GM18861 (cell line): ENCODE data around the gene APLF.
A peak's percentile ranks its signal among the peaks of the same experiment; 100 is the strongest.
"Not testable (repeated sequence)": the region's sequence is repeated elsewhere in the genome, so short reads cannot be mapped to it uniquely, and the experiment has no call there.

Source experiments
- ATAC-seq: cut with Tn5 transposase; IDR thresholded peaks from one replicate; pipeline ENCODE4 v1.9.1; 2021; ENCODE audit not compliant: unreplicated experiment

APLF gene

GRCh38 chr2:68475576-68475975 lies 8.2 kb downstream of the APLF start:
- ATAC-seq, result no peak

GRCh38 chr2:68476454-68476853 lies 9.1 kb downstream of the APLF start:
- ATAC-seq, result no peak

- ATAC-seq, result no peak
Measured at GRCh38 chr2:68478688-68479087, 11.3 kb downstream of the APLF start.

- no peak for ATAC-seq
Measured at GRCh38 chr2:68482296-68482820, 15.0 kb downstream of the APLF start.

- ATAC-seq, result no peak
Measured at GRCh38 chr2:68483011-68483410, 15.6 kb downstream of the APLF start.

- peak; percentile 49 for ATAC-seq
Measured at GRCh38 chr2:68487773-68488355, 20.5 kb downstream of the APLF start.

GRCh38 chr2:68488605-68489004 lies 21.2 kb downstream of the APLF start:
- not testable (repeated sequence) for ATAC-seq

GRCh38 chr2:68489282-68489681 lies 21.9 kb downstream of the APLF start:
- ATAC-seq, result no peak

GRCh38 chr2:68491582-68491981 lies 24.2 kb downstream of the APLF start:
- ATAC-seq, result no peak

GRCh38 chr2:68499133-68499532 lies 31.7 kb downstream of the APLF start:
- ATAC-seq, result no peak

- ATAC-seq, result no peak
Measured at GRCh38 chr2:68500649-68501048, 33.3 kb downstream of the APLF start.

- ATAC-seq, result no peak
Measured at GRCh38 chr2:68501768-68502167, 34.4 kb downstream of the APLF start.

- ATAC-seq, result no peak
Measured at GRCh38 chr2:68505603-68506159, 38.3 kb downstream of the APLF start.

- ATAC-seq, result no peak
Measured at GRCh38 chr2:68506170-68506569, 38.8 kb downstream of the APLF start.

- no peak for ATAC-seq
Measured at GRCh38 chr2:68512326-68512725, 44.9 kb downstream of the APLF start.

- no peak for ATAC-seq
Measured at GRCh38 chr2:68512966-68513365, 45.6 kb downstream of the APLF start.

- ATAC-seq, result no peak
Measured at GRCh38 chr2:68514316-68514929, 47.0 kb downstream of the APLF start.

- ATAC-seq, result no peak
Measured at GRCh38 chr2:68516051-68516955, 48.9 kb downstream of the APLF start.

GRCh38 chr2:68519236-68519635 lies 51.9 kb downstream of the APLF start:
- no peak for ATAC-seq

GRCh38 chr2:68521037-68521436 lies 53.7 kb downstream of the APLF start:
- no peak for ATAC-seq

- not testable (repeated sequence) for ATAC-seq
Measured at GRCh38 chr2:68526943-68527342, 59.6 kb downstream of the APLF start.
